Motor neuron (in vitro differentiated cells): ENCODE measurements around the gene ISCU. TPM values are rescaled to one million over a fixed set of nuclear protein-coding genes. Genes with fewer than 3 reads are reported as not detected.

Source experiments
- ATAC-seq, 8 experiments: fragments of 200-7000 bp; cut with Tn5 transposase; replicated peaks in 6 of 8; 2 replicates each; pipeline ENCODE4 v1.8.0; 2021; ENCODE audit warnings: mild to moderate bottlenecking in 8 of 8, moderate library complexity in 8 of 8
- H3K27ac ChIP-seq, 2 donors: fragments of 250-450 bp; sonication (Bioruptor Pico); 2 replicates each; pipeline ENCODE4 v1.9.0; 2021; ENCODE audit warnings: antibody characterized with exemption in 2 of 2, mild to moderate bottlenecking in 2 of 2, moderate library complexity in 1 of 2
- H3K4me1 ChIP-seq, 2 donors: fragments of 250-450 bp; sonication (Bioruptor Pico); replicated peaks in 1 of 2; 2 replicates each; pipeline ENCODE4 v1.6.1; 2021; ENCODE audit warnings: antibody characterized with exemption in 2 of 2, mild to moderate bottlenecking in 2 of 2, moderate library complexity in 1 of 2
- H3K4me3 ChIP-seq, 5 donors: fragments of 250-450 bp; sonication (Bioruptor Pico); 2 replicates each; pipeline ENCODE4 v1.9.0; 2021; ENCODE audit warnings: antibody characterized with exemption in 5 of 5, mild to moderate bottlenecking in 5 of 5, moderate library complexity in 4 of 5
- WGBS, 10 experiments: fragments of 450-650 bp; shearing (Covaris generic); methylation state at CpG; one replicate each; pipeline ENCODE4 v1.0.0; 2022; 5-methylcytosine and 5-hydroxymethylcytosine counted together
- in situ Hi-C, 9 experiments: fragments of 400-800 bp; cut with MboI; loops; one replicate each; pipeline ENCODE4 v1.15.0; 2021; ENCODE audit warnings: low sequenced_read_pairs in 9 of 9, low pct_unique_long_range_greater_than_20kb in 2 of 9; ENCODE audit not compliant: unreplicated experiment in 9 of 9
- total RNA-seq, 8 experiments: library from RNA; unstranded; fragments of 300-600 nt; gene quantifications; 2 replicates each; pipeline versions ENCODE4 v1.2.3 to v1.2.4, GENCODE V29; 2022

The ISCU gene
- total RNA-seq, 8 experiments from 2014 or later, result 74.4 to 244 (median 90.2) TPM

DNA sequence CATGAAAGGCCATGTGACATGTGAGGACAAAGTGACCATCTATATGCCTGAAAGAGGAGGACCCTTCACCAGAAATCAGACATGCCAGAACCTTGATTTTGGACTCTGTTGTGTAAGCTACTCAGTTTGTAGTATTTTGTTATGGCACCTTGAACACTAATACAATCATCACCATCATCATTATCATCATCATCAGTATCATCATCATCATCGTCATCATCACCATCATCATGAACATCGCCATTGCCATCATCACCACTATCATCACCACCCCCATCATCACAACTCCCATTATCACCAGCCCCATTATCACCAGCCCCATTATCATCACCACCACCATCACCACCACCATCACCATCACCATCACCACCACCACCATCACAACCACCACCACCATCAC, 15.9 kb downstream of the ISCU start:
- ATAC-seq, result no peak
- H3K4me1 ChIP-seq, result no peaks in the 10 kb centered on the region
- in situ Hi-C loops, result no loop called here
- 33 to 100% methylated on average over 2 of the region's 2 CpGs; no CpG with 5 or more reads in 8 of the 10 experiments for WGBS, 10 experiments
- H3K27ac ChIP-seq, result no peak overlapping the region
- H3K4me3 ChIP-seq, result no peak overlapping the region

DNA sequence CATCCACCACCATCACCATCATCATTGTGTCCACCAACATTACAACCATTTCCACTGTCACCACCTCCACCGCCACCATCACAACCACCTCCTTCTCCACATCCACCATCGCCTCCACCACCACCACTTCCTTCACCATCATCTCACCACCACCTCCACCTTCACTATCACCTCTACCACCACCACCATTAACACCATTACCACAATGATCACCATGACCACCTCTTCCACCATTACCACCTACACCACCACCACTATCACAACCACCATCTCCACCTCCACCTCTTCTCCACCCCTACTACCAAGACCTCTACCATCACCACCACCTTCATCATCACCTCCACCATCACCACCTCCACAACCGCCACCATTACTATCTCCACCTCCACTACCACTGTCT, 16.4 kb downstream of the ISCU start:
- Histone ChIP-seq H3K27ac (no peak overlapping the region), H3K4me3 (no peak overlapping the region), H3K4me1 (no peaks in the 10 kb centered on the region)
- no peak for ATAC-seq
- WGBS, 10 experiments, result 20 to 100% (median 94%) methylated on average over 1 to 3 of the region's 3 CpGs; no CpG with 5 or more reads in 1 of the 10 experiments
- in situ Hi-C loops, result no loop called here

DNA sequence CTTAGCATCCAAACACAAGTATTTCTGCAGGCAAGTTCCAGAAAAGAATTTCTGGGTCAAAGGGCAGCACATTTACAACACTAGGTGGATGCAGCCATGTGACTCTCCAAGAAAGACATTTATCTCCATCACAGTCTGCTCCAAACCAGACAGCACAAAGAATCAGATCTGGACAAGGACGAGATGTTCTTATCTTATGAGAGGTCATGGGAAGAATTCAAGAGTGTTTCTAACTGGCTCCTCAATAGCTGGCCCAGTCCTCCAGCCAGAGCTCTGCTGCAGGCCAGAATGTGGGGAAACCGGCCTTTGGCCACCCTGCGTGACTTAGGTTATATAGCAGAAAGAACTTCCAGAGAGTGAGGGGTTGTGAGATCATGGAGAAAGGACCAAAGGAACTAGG, 18.1 kb downstream of the ISCU start:
- no peak for ATAC-seq
- 17 to 92% (median 60%) methylated on average over 2 to 3 of the region's 3 CpGs; no CpG with 5 or more reads in 2 of the 10 experiments for WGBS, 10 experiments
- in situ Hi-C loops, result no loop called here
- Histone ChIP-seq H3K4me3 (no peak overlapping the region), H3K27ac (no peak overlapping the region), H3K4me1 (no peaks in the 10 kb centered on the region)

DNA sequence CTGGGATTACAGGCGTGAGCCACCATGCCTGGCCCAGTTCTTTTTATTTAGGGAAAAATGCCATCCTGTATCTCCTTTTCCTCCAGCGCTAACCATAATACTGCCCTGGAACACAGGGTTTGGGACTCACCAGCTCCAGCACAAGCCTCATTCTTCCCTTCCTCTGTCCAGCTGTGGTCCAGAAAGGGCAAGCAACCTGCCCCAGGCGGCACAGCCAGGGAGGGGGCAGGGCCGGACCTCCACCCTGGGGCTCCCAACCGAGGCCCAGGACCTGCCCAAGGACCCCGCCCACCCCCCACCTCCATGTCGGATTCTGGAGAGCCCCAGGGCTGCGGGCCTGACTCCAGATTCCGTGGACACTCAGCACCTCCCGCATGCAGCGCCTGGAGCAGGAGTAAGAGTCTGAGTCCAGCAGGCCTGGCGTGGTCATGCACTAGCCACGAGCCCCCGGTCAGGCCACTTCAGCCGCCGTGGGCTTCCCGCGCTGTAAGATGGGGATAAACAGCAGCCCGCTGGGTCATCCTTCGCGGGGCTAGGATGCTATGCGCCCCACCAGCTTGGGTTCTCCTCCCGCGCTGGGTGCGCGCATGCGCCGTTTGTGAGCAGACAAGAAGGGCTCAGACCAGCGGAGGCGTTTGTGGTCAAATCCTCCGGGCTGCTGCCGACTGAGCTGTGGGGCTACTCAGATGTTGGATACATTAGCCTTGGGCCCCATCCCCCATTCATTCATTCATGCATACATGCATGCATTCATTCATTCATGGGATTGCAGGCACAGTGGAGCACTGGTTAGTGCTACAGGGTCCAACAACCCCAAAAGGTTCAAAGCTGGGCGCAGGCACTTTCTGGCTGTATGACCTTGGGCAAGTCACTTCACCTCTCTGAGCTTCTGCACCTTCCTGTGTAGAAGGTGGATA, 19.2 kb downstream of the ISCU start:
- H3K4me3 ChIP-seq, result no peak overlapping the region
- no peak overlapping the region for H3K27ac ChIP-seq
- 95 to 100% (median 95%) methylated on average over 1 to 10 of the region's 33 CpGs; no CpG with 5 or more reads in 7 of the 10 experiments for WGBS, 10 experiments
- ATAC-seq, result no peak
- in situ Hi-C loops, result no loop called here
- no peaks in the 10 kb centered on the region for H3K4me1 ChIP-seq

DNA sequence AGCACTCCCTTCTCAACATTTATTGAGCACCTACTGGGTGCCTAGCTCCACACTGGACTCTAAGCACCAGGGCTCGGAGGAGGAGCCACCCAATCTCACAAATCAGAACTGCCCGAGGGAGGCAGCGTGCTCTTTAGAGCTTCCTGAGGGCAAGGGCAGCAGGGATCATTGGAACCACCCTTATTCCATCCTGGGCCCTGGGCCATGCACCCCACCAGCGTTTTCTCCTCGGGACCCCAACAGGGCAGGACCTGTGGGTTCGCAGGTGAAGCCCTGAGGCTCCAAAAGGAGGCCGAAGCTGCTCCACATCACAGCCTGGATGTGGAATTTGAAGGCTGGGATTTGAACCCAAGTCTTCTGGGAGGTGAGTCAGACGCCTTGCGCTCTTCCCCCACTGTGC, 20.1 kb downstream of the ISCU start:
- in situ Hi-C loops, result no loop called here
- H3K4me3 ChIP-seq, result no peak overlapping the region
- no peak for ATAC-seq
- WGBS, 10 experiments, result 60 to 100% (median 83%) methylated on average over 1 to 5 of the region's 9 CpGs; no CpG with 5 or more reads in 5 of the 10 experiments
- no peaks in the 10 kb centered on the region for H3K4me1 ChIP-seq
- no peak overlapping the region for H3K27ac ChIP-seq

DNA sequence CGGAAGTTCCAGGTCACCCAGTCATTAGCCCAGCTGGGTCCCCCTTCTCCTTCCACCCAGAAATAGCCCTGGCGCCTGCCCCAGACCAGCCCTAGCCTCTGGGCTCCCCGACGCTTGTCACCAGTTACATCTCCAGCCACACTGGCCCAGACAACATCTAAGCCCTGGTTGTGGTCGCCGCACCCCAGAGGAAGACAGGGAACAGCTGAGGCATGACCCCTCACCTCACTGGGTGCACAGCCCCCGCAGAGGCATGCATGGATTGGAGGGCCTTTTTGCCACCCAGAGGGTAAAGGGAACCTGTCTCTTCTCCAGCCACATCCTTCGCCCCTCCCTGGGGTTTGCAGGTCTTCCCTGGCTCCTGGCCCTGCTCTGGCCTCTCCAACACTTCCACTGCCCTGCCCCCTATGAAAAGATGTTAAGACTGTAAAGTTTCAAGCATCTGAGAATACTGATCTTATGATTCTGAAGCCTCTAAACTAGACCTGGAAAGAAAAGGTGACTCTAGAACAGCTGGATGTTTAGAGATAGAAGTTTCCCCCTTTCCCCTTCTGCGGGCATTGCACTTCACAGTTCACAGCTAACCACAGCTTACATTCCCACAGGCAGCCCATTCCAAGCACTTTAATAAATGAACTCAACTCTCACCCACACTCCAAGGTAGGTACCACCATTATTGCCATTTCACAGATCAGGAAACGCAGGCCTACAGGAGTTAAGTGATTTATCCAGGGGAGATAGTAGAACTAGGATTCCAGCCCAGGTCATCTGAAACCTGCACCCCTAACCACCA, 20.8 kb downstream of the ISCU start:
- 38 to 100% (median 78%) methylated on average over 1 to 4 of the region's 10 CpGs; no CpG with 5 or more reads in 1 of the 10 experiments for WGBS, 10 experiments
- Histone ChIP-seq H3K4me3 (no peak overlapping the region), H3K27ac (no peak overlapping the region), H3K4me1 (no peaks in the 10 kb centered on the region)
- in situ Hi-C loops, result no loop called here
- ATAC-seq, result no peak

DNA sequence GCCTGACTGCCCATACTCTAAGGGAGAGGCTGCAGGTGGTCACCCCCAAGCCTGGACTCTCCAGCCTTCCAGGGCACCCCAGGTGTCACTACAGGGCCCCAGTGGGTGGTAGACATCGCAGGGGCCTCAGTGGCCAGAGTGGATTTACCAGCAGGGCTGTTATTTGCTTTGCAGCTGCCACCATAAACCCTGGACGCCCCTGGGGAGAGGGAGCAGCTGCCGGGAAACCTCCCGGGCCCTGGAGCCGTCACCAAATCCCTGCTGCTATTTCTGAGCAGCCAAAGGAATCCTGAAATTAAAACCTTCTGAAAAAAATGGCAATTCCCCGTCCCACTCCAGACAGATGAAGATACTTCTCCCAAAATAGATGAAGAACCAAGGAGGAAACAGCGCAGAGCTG, 21.6 kb downstream of the ISCU start:
- H3K27ac ChIP-seq, result no peak overlapping the region
- in situ Hi-C loops, result no loop called here
- H3K4me3 ChIP-seq, result no peak overlapping the region
- whole genome bisulfite sequencing, 10 experiments, result 40 to 100% (median 51%) methylated on average over 1 to 6 of the region's 7 CpGs; no CpG with 5 or more reads in 5 of the 10 experiments
- peaks cover 0 to 3% of the 10 kb centered on the region in 2 donors for H3K4me1 ChIP-seq
- peak in 1 of 8 experiments; percentile 68 for ATAC-seq

DNA sequence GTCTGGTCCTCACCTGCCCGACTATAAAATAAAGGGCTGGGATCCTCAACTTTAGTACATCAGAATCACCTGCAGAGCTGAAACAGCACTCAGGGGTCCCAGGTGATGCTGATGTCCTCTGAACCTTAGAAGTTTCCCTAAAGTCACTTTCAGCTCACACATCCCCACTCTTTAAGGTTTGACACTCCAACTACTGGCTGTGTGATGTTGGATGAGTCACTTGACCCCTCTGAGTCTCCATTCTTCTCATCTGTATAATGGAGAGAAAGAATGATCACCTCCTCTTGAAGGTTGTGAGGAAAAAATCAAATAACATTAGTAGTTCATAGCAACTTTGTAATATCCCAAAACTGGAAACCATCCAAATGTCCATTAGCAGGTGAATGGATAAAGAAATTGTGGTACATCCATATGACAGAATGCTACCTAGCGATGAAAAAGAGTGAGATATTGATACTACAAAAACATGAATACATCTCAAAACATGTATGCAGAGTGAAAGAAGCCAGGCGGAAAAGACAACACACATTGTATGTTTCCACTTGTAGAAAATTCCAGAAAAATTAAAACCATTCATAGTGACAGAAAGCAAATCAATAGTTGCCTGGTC, 22.2 kb downstream of the ISCU start:
- 38 to 100% (median 97%) methylated on average over 1 to 3 of the region's 3 CpGs for WGBS, 10 experiments
- in situ Hi-C loops, result no loop called here

DNA sequence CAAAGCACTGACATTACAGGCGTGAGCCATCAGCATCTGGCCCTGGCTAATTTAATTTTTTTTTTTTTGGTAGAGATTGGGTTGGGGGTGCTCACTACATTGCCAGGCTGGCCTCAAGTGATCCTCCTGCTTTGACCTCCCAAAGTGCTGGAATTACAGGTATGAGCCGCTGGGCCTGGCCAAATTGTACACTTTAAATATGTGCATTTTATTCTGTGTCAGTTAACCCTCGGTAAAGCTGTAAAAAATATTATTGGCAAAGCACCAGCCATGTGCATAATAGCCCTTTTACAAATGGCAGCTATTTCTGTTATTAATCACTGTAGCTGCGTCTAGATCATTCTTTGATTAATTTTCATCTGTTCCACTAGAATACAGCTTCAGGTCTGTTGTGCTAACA, 23.5 kb downstream of the ISCU start:
- Histone ChIP-seq H3K4me1 (peaks cover 0 to 7% of the 10 kb centered on the region in 2 donors), H3K4me3 (no peak overlapping the region), H3K27ac (no peak overlapping the region)
- peak in 3 of 8 experiments; percentile 17 to 58 (median 18) for ATAC-seq
- in situ Hi-C loops, result no loop called here
- WGBS, 10 experiments, result 0 to 100% (median 71%) methylated on average over 1 to 4 of the region's 4 CpGs; no CpG with 5 or more reads in 1 of the 10 experiments

More for the DNA sequence above, 22.2 kb downstream of the ISCU start:
- H3K4me3 ChIP-seq, result no peak overlapping the region
- peaks cover 0 to 7% of the 10 kb centered on the region in 2 donors for H3K4me1 ChIP-seq
- H3K27ac ChIP-seq, result no peak overlapping the region
- no peak for ATAC-seq

DNA sequence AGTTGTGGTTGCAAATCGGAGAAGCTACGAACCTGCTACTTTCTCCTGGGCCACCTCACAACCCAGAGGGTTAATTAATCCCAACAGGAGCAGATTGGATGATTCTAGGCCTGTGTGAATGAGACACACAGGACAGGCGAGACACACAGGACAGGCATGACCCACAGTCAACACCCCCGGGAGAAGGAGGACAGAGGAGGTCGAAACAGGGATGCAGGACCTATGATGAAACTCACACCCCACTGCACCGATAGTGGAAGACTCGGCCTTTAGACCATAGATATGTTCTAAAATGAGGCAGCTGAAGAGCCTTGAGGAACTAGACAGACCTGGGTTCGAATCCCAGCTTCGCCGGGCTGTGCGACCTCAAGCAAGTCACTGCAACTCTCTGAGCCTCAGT, 23.9 kb downstream of the ISCU start:
- no peak for ATAC-seq
- no peak overlapping the region for H3K27ac ChIP-seq
- in situ Hi-C loops, result no loop called here
- no peak overlapping the region for H3K4me3 ChIP-seq
- 76 to 100% (median 88%) methylated on average over 1 to 9 of the region's 11 CpGs; no CpG with 5 or more reads in 2 of the 10 experiments for WGBS, 10 experiments
- peaks cover 0 to 7% of the 10 kb centered on the region in 2 donors for H3K4me1 ChIP-seq

DNA sequence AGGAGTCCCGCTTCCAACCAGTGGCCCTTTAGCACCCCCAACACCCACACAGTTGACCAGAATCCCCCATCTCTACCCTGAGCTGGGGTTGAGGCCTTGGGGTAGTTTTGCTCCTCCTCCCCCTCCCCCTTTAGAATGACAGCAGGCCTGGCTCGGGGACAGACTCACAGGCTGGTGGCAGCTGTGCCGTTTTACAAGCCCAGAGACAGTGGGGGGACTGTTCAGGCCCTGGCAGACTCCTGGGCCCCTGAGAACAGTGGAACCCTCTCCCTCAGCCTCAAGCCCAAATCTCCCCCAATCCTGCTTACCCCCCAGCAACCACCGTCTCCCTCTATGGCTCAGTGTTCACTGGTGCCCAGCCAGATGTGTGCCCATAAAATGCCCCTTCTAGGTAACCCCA, 25.4 kb downstream of the ISCU start:
- H3K27ac ChIP-seq, result no peak overlapping the region
- WGBS, 10 experiments, result 100% methylated on average over 1 of the region's 4 CpGs; no CpG with 5 or more reads in 7 of the 10 experiments
- H3K4me3 ChIP-seq, result no peak overlapping the region
- H3K4me1 ChIP-seq, result peaks cover 0 to 7% of the 10 kb centered on the region in 2 donors
- in situ Hi-C loops, result no loop called here
- no peak for ATAC-seq

DNA sequence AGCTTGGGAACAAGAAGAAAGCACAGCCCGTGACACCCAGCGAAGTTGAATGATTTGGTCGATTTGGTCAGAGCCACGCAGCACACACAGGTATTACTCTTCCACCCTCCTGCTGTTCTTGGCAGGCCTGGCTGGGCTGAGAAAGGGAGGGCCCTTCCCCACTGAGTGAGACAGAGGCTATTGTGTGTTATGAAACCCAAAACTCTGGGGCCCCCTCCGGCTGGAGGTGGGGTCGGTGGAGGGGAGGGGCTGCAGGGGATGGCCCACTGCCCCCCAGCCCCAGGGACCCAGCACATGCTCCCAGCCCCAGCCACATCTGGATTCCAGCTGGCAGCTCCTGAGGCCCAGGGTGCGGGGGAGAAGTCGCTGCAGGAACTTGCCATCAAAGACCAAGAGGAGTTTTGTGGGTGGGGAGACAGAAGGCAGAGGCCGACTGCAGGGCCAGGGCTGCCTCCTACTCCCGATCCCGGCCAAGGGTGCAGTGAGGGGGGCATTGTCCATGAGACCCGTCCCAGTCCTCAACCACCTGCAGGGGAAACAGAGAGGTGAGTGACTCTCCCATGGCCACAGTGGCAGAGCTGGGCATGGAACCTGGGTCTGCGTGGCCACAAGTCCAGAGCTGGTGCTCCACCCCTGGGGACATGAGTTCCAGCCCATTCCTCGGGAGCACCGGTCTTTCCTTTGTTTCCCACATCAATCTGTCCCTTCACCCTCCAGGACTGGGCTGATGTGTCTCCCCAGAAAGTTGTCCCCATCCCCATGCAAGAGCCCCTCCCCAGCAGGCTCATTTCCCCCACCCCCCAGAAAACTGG, 26.8 kb downstream of the ISCU start:
- WGBS, 10 experiments, result 7 to 62% (median 24%) methylated on average over 1 to 5 of the region's 15 CpGs; no CpG with 5 or more reads in 4 of the 10 experiments
- in situ Hi-C loops, result no loop called here

More for the DNA sequence above, 26.8 kb downstream of the ISCU start:
- peaks cover 2 to 15% of the 10 kb centered on the region in 2 donors for H3K4me1 ChIP-seq
- H3K27ac ChIP-seq, result no peak overlapping the region
- H3K4me3 ChIP-seq, result no peak overlapping the region
- ATAC-seq, result peak in 6 of 8 experiments; percentile 10 to 78 (median 51)
